Measurements from ENCODE around the gene EPS8L2.
A peak's percentile ranks its signal among the peaks of the same experiment; 100 is the strongest.
"Not testable (repeated sequence)": the region's sequence is repeated elsewhere in the genome, so short reads cannot be mapped to it uniquely, and the experiment has no call there.

The EPS8L2 gene

DNA sequence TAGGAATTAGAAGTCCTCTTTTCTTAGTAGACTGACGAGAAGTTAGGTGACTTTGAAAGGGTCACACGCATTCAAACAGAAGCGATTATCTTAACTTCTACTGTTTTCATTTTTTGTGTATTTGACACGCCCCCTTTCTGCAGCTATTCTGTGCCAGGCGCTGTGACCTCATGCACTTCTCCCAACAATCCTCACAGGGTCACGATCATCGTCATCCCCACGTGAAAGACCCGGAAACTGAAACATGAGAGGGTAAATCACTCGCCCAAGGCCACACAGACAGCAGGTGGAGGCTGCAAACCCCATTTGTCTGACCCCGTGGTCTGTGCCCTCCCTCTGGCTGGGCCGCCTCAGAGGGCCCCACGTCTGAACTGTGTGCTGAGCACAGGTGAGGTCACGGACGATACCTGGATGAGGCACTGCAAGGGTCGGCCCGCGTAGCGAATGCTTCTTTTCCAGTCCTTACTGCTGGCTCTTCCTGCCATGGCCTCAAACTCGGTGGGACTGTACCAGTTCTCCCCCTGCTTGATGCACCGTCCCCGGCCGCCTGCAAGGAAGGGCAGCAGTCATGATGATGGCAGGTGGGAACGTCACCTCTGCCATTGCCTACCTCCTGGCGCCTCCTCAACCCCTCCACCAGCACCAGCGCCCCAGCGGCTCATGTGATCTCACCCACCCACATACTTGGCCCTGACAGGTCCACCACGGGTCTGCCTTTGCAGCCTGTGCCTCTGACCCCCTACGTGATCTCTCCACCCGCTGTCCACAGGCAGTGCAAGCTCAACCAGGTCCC is 19.4 kb upstream of the EPS8L2 start:
- Histone ChIP-seq H3K27ac (no peak overlapping the region), H3K36me3 (ENCODE audit: insufficient read depth, low read length) (peaks cover 74% of the 10 kb centered on the region), H3K9me3 (ENCODE audit: low read depth, low read length) (no peaks in the 10 kb centered on the region), H3K9ac (ENCODE audit: insufficient read length) (no peak overlapping the region), H3K4me3 (no peak overlapping the region)
- DNase-seq (ENCODE audit: low read depth, low spot score): no peak
- TF ChIP-seq FOXP2 (optimal IDR thresholded peaks at IDR 0.05; ENCODE audit: control extremely low read depth, extremely low read length, insufficient read depth) (no peak), EZH2 (IDR thresholded peaks at IDR 0.05) (no peak), POLR2AphosphoS5 (IDR thresholded peaks at IDR 0.05; ENCODE audit: borderline replicate concordance, low read depth, low read length) (no peak)

DNA sequence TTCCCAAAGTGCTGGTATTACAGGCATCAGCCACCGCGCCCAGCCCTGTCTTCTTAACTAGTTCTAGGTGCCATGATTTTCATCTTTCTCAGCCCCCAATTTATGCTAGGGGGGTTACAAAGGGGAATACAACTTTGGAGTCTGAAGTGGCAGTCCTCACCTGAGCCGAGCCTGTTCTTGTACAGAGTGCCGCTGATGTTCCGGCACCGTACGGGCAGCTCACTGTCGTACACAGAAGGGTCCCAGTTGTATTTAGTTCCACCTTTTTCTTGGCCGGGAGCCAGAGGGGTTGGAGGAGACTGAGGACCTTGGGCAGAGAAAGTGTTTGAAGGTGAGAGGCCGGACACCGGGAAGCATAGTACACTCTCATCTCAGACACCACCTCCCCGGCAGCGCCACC is 18.3 kb upstream of the EPS8L2 start:
- Histone ChIP-seq H3K9me3 (ENCODE audit: low read depth, low read length) (no peaks in the 10 kb centered on the region), H3K36me3 (ENCODE audit: insufficient read depth, low read length) (peaks cover 63% of the 10 kb centered on the region), H3K4me3 (no peak overlapping the region), H3K9ac (ENCODE audit: insufficient read length) (no peak overlapping the region), H3K27ac (no peak overlapping the region)
- TF ChIP-seq POLR2AphosphoS5 (IDR thresholded peaks at IDR 0.05; ENCODE audit: borderline replicate concordance, low read depth, low read length) (no peak), EZH2 (IDR thresholded peaks at IDR 0.05) (no peak), FOXP2 (optimal IDR thresholded peaks at IDR 0.05; ENCODE audit: control extremely low read depth, extremely low read length, insufficient read depth) (no peak)
- DNase-seq (ENCODE audit: low read depth, low spot score): no peak

DNA sequence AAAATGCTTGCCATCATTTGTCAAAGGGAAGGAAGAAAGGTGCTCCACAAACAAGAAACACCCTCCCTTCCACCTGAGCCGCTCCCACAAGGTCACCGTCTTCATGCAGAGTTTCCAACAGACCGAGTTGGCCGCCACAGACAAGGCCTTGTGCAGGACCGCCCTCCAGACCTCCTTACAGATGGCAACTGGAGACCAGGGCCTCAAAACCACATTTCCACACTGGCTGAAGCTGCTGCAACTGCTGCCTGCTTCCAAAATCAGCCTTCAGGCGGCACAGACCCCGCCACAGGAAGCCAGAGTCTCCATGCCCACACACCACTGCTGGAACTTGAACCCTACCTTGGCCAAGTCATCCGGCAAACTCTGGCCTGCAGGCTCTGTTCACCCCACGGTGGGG is 17.4 kb upstream of the EPS8L2 start:
- no peak for DNase-seq (ENCODE audit: low read depth, low spot score)
- no peak for TF ChIP-seq FOXP2 (optimal IDR thresholded peaks at IDR 0.05; ENCODE audit: control extremely low read depth, extremely low read length, insufficient read depth)
- no peak for TF ChIP-seq POLR2AphosphoS5 (IDR thresholded peaks at IDR 0.05; ENCODE audit: borderline replicate concordance, low read depth, low read length)
- TF ChIP-seq EZH2 (IDR thresholded peaks at IDR 0.05): no peak
- H3K27ac ChIP-seq: no peak overlapping the region
- H3K4me3 ChIP-seq: no peak overlapping the region
- no peaks in the 10 kb centered on the region for H3K9me3 ChIP-seq (ENCODE audit: low read depth, low read length)
- H3K36me3 ChIP-seq (ENCODE audit: insufficient read depth, low read length): peaks cover 54% of the 10 kb centered on the region
- H3K9ac ChIP-seq (ENCODE audit: insufficient read length): no peak overlapping the region

DNA sequence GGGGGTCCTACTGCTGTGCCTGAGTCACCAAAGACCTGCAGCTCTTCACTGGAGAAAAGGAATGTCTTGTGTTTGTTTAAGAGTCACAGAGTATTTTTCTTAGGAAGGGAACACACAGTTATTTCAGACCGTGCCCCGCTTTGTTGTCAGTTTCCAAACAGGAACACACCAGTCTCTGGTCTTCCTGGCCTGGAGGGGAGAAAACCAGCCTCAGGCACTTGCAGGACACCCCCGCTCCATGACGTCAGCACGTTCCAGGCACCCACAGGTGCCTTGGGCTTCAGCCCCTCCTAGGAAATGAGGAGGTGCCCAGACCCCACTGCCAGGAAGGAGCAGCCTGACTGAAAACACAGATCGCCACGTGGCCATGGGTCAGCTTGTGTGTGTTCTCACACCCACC is 16.4 kb upstream of the EPS8L2 start:
- TF ChIP-seq FOXP2 (optimal IDR thresholded peaks at IDR 0.05; ENCODE audit: control extremely low read depth, extremely low read length, insufficient read depth) (no peak), EZH2 (IDR thresholded peaks at IDR 0.05) (no peak), POLR2AphosphoS5 (IDR thresholded peaks at IDR 0.05; ENCODE audit: borderline replicate concordance, low read depth, low read length) (no peak)
- H3K4me3 ChIP-seq: no peak overlapping the region
- H3K9ac ChIP-seq (ENCODE audit: insufficient read length): no peak overlapping the region
- H3K36me3 ChIP-seq (ENCODE audit: insufficient read depth, low read length): peaks cover 45% of the 10 kb centered on the region
- DNase-seq (ENCODE audit: low read depth, low spot score): no peak
- H3K9me3 ChIP-seq (ENCODE audit: low read depth, low read length): no peaks in the 10 kb centered on the region
- H3K27ac ChIP-seq: no peak overlapping the region

DNA sequence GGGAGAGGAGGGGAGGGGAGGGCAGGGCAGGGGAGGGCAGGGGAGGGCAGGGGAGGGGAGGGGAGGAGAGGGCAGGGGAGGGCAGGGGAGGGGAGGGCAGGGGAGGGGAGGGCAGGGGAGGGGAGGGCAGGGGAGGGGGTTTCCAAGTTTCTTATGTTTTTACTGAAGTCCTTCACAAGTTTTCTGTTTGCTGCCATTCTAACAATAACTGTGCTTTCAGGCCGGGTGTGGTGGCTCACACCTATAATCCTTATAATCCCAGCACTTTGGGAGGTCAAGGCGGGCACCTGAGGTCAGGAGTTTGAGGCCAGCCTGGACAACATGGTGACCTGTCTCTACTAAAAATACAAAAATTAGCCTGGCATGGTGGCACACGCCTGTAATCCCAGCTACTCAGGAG is 15.8 kb upstream of the EPS8L2 start:
- not testable (repeated sequence) for H3K27ac ChIP-seq; H3K4me3 ChIP-seq; DNase-seq (ENCODE audit: low read depth, low spot score); H3K9me3 ChIP-seq (ENCODE audit: low read depth, low read length); H3K9ac ChIP-seq (ENCODE audit: insufficient read length)
- H3K36me3 ChIP-seq (ENCODE audit: insufficient read depth, low read length): peaks cover 39% of the 10 kb centered on the region

DNA sequence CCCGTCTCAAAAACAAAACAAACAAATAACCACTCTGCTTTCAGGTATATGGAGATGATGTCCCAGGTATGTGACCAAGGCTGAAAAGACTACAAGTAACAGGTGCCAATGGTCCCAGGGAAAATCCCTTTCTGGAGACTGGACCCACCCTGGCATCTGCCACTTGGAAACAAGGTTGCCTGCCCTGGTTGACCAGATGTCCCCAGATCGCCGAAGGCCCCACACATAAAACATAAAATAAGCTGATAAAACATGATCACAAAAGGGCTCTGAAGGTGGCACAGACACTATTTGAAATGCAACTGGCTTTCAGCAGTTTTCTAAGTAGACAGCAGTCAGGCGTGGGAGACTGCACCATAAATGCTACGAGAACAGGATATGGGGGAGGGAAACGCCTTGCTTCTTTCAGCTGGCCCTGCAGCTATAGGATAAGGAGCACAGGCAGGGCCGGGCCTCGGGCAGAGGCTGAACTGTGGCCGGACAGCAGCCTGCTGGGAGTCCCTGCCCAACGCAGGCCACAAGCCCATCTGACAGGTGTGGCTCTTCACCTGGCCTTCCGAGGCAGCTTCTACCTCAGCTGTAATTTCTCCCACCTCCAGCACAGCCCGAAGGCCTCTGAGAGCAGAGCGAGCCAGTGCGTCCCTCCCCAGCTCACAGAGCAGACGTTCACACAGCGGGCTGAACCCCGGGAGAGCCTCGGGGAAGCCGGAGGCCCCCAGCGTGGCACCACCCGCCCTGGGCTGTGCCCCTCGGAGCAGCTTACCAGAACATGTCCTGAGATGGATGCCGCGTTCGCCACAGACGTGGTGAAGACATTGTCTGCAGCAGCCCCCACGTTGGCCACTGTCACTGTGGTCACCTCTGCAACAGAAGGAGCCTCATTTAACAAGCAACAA is 15.0 kb upstream of the EPS8L2 start:
- TF ChIP-seq EZH2 (IDR thresholded peaks at IDR 0.05) (no peak), POLR2AphosphoS5 (IDR thresholded peaks at IDR 0.05; ENCODE audit: borderline replicate concordance, low read depth, low read length) (no peak)
- Histone ChIP-seq H3K9me3 (ENCODE audit: low read depth, low read length) (no peaks in the 10 kb centered on the region), H3K36me3 (ENCODE audit: insufficient read depth, low read length) (peaks cover 34% of the 10 kb centered on the region), H3K4me3 (no peak overlapping the region), H3K9ac (ENCODE audit: insufficient read length) (no peak overlapping the region), H3K27ac (no peak overlapping the region)
- DNase-seq (ENCODE audit: low read depth, low spot score): no peak

DNA sequence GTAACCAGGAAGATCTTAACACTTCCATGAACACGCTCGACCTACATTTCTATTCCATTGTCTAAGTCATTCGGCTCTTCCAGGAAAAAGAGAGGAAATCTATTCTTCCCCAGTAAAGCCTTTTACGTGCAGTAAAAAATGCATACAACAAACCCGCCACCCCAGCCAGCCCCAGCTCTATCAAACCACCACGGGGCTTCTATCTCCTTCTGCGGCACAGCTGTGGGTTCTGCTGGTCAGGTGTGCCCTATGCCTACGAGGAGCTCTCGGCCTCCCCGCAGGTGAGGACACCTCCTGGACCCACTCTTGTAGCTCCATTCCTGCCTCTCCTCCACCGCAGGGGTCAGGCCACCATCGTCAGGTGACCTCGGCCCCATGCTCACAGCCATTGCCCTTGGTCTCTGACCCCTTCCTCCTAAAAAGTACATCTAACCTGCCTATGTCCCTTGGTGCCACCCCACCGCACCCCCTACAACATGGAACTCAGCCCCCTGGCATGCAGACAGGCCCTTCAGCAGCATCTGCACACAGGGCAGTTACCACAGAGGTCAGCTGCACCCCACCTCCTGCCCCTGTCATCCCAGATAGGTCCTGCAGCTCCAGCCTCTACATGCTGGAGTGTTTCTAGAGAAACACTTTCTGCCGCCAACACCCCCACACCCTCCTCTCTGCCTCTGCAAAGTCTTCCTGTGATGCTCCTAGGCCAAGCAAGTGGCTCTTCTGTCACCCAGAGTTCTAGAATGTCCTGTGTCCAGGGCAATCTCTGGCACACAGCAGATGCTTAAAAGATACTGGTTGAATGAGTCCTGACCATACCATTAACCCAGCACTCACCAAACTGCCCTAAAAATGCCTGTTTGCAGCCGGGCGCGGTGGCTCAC is 14.1 kb upstream of the EPS8L2 start:
- H3K9ac ChIP-seq (ENCODE audit: insufficient read length): no peak overlapping the region
- peaks cover 25% of the 10 kb centered on the region for H3K36me3 ChIP-seq (ENCODE audit: insufficient read depth, low read length)
- no peak overlapping the region for H3K4me3 ChIP-seq
- TF ChIP-seq EZH2 (IDR thresholded peaks at IDR 0.05): no peak
- H3K27ac ChIP-seq: no peak overlapping the region
- no peaks in the 10 kb centered on the region for H3K9me3 ChIP-seq (ENCODE audit: low read depth, low read length)
- no peak for DNase-seq (ENCODE audit: low read depth, low spot score)

GRCh38 chr11:692824-693414 is 13.1 kb upstream of the EPS8L2 start:
- H3K4me3 ChIP-seq: peak overlapping the region; percentile 97
- peak overlapping the region; percentile 51 for H3K9ac ChIP-seq (ENCODE audit: insufficient read length)
- peaks cover 16% of the 10 kb centered on the region for H3K36me3 ChIP-seq (ENCODE audit: insufficient read depth, low read length)
- no peak for DNase-seq (ENCODE audit: low read depth, low spot score)
- H3K9me3 ChIP-seq (ENCODE audit: low read depth, low read length): no peaks in the 10 kb centered on the region
- peak overlapping the region; percentile 48 for H3K27ac ChIP-seq
- TF ChIP-seq EZH2 (IDR thresholded peaks at IDR 0.05) (no peak), POLR2AphosphoS5 (IDR thresholded peaks at IDR 0.05; ENCODE audit: borderline replicate concordance, low read depth, low read length) (no peak), FOXP2 (optimal IDR thresholded peaks at IDR 0.05; ENCODE audit: control extremely low read depth, extremely low read length, insufficient read depth) (no peak)
